GM19328 (cell line): Measurements from ENCODE around the gene MRPS18A.
"Not testable (repeated sequence)": the region's sequence is repeated elsewhere in the genome, so short reads cannot be mapped to it uniquely, and the experiment has no call there.

Experiments used
- ATAC-seq: cut with Tn5 transposase; IDR thresholded peaks from one replicate; pipeline ENCODE4 v1.9.1; 2021; ENCODE audit warnings: mild to moderate bottlenecking, moderate library complexity; ENCODE audit not compliant: unreplicated experiment

Gene MRPS18A

DNA sequence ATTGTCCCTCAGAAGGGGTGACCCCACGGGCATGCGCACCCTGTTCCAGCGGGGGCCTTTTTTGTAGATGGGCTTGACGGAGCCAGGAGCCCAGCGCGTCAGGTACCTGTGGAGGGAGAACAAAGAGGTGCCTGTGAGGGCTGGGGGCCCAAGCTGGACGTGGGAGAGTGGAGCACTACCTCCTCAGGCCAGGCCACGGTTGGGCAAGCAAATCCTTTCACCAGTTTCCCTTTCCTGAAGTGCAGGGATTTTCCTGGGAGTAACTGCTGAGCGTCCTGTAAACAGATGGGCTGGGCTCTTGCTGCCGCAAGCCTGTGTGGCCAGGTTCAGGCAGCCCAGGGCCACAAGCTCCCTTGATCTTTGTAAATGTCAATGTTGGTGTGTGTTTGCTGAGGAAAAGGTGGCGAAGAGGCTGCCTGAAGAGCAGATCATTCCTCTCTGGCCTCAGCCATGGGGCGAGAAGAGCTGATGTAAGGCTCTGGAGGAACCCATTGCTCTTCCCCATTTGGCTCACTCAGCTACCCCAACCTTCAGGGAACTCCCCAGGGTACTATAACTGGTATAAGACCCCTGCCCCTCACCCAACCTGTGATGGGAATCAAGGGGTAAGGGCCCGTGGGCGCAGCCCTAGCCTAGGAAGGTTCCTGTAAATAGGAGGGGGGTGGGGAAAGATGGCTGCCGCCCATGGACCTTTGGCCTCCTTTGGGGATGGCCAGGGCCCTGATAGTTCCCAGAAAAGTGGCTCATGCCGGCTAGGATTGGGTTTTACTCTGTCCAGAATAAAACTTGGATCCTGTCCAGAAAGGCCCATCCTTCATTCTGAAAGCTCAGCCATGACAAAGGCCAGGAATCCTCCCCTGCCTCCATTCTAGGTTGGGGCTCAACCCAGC lies 15.5 kb downstream of the MRPS18A start:
- ATAC-seq, result no peak

DNA sequence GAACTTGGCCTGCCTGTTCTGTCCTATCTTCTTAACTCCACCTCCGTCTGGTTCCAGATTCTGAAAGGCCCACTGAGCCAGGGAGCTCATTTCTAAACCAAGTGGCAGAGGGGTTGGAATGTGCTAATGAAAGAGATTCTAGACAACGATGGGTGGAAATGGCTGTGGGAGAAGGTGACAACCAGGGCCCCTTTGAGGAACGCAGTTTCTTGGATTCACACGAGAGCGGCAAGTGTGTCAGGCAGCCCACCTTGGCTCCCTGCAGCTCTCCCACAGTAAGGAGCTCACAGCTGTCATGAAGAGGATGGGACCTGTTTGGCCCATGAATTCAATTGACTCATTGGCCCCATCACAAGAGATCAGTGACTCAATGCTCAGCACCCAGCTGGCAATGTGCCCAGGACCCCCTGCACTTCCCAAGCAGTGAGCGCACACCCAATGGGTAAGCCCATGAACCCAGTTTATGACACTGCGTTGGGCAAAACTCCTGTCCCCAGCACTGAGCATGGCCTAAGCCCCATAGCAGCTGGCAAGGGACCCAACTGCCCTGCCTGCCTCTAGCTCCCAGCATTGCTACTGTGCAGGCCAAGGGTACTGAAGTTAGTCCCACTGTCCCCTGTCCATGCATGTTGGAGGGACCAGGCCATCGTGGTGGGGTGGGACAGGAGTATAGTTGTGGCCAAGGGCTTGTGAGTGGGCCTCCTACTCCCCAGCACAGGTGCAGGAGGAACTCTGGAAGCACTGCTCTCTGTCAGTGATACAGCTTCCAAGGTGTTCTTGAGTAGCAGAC lies 16.4 kb downstream of the MRPS18A start:
- ATAC-seq, result no peak

DNA sequence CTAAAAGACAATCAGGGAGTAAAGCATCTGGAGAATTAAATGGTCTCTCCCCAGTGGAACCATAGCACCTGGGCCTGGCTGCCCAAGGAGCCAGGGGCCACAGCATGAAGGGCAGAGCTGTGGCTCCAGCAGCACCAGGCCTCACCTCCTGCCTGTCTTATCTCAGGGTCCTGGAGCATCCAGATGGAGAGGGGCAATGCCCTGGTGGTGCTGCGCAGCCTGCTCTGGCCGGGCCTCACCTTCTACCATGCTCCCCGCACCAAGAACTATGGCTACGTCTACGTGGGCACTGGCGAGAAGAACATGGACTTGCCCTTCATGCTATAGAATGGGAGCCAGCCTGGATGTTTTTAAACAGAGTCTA lies 17.0 kb downstream of the MRPS18A start:
- no peak for ATAC-seq

DNA sequence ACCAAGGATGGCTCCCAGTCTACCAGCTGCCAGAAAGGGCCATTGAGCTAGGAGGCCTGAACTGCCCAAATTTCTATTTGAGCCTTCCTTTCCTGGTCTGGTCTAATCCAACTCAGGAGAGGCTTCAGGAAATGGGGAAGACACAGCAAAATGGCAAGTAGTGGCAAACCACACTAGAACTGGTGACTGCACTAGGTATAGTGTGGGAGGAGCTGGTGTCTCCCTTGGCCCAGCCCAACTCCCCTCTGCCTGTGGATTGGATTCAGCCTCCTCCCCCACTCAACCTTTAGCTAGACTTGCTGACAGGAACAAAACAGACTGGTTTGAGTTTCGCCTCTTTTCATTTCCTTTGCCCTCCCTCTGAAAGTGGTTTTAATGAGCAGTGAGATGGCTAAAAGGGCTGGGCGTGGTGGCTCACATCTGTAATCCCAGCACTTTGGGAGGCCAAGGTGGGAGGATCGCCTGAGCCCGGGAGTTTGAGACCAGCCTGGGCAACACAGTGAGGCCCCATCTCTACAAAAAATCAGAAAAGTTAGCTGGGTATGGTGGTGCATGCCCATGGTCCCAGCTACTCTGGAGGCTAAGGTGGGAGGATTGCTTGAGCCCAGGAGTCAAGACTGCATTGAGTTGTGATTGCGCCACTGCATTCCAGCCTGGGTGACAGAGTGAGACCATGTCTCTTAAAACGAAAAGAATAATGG lies 17.5 kb downstream of the MRPS18A start:
- no peak for ATAC-seq

DNA sequence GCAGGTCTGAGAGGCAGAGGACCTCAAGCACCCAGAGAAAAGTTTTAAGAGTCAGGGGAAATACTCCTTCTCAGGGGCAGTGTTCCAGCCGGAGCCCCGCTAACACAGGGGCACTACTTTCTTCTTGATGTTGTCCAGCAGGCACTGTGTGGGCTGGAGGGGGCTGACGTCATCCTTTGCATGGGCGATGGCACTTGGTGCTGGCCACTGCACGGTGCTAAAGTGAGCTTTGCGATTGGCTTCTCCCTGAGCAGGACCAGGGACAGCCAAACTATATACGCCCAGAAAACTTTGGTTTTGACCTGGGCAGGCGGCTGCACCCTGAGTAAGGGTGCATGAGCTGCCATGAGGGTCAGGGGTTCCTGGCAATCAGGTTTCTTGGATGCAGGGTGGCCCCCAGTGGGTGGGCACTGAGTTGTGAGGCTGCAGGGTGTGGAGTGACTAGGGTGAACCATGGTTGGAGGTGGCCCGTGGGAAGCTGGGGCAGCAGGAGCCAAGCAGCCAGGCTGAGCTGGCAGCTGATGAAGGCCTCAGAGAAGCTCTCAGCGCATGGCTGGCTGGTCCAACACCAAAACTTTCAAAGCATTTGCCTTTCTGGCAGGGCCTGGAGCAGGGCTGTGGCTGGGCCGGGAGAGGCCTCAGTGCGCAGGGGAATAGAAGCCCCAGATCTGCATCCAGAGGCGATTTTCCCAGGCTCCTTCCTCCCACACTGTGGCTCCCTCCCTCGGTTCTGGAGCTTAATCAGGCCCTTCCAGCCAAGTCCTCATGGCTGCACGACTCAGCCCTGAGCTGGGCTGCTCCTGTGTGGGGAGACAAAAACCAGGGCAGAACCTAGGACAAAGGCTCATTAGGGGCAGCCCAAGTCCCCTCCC lies 18.3 kb downstream of the MRPS18A start:
- ATAC-seq, result no peak

DNA sequence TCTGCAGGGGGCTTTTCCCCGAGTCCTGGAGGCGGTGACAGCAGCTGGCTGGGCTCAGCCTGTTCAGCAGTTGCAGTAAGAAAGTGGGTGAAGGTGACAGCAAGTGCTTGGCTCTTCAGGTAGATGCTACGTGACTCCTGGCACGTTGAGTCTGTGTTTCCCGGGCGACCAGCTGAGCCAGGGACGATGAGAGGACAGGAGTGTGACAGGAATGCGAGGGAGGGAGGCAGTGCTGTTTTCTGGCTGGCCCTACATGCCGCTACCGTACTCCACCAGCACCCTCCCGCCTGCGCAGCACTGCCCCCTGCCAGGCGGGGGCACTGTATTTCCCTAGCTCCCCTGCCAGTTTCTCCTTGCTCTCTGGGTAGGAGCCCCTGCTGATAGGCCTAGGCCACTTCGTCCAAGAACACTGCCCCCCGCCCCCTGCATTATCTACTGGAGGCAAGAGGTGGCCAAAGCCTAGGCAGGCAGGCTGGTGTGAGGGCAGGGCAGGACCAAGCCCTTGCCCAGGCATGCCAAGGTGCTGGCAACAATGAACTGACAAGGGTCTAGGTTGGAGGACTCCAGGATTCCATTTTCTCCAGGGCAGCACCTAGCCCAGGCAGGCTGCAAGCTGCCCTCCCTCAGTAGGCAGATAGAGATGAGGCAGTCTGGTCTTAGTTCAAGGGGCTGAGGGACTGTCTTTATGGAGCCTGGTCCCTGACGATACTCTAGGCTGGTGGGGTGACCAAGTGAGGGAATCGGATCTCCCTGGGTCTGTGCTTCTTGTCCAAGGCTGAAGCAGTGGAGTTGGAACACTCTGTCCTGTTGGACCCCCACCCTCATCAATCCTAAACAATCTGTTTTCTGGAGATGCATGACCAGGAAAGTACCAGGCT lies 19.2 kb downstream of the MRPS18A start:
- no peak for ATAC-seq

DNA sequence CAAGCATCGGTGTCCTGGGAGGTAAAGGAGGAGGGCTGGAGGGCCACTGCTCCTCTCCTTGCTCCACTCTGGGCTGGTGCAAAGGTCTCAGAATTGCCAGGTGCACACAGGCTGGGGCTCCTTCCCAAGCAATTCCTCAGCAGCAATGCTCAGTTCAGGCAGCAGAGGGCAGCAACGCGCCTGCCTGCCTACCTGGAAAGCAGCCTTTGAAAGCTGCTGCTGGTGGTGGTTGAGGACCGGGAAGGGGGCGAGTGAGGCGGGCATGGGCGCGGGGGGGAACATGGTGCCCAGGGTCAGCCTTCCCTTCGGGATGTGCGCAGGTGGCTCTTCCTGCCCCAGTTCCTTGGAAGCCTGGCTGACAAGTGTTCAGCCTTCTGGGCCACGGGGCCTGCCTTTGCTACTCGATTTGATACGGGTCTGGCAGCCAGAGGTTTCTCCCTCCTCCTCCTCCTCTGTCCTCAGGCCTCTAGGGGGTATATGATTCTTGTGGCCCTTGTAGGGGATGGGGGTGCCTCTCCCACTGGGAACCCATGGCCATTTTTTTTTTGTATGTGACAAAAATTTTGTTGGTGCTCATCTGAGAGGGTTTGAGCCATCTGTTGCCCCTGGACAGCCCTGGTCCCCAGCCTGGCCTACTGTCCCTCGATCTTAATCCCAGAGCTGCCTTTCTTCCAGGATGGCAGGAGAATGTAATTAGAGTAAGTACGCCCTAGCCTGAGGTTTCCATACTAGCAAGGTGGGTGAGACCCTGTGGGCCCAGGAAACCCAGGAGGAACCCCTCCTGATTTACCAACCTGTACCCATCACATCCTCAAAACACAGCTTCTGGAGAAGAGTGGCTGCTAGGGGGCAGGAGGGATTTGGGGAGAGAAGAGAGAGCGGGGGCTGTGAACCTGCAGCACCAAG lies 20.1 kb downstream of the MRPS18A start:
- ATAC-seq, result no peak

DNA sequence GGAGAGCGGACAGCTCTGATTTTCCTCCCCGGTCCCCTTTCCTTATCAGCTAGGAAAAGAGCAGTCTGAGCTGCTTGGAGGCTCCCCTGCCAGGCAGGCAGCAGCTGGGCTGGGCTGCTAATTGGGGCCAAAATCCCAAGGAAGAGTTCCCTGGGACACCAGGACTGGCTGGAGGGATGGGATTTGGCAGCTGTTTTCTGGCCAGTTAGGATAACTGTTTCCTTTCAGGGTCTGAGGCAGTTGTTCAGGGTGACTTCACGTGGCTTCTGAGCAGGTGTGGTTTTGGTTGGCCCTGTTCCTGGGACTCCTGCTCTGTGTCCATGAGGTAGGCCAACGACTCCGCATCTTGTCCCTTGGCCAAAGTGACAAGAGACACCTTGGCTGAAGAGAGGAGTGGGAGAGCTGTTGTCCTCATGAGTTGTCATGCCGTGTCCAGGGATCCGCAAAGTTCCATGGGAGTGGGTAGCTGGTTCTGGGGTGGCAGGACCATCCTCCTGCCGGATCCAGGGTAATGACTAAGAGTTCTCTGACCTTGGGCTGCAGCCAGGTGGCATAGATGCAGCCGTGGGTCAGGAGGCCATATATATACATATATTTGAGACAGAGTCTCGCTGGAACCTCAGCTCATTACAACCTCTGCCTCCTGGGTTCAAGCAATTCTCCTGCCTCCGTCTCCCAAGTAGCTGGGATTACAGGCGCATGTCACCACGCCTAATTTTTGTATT lies 21.2 kb downstream of the MRPS18A start:
- ATAC-seq, result no peak

DNA sequence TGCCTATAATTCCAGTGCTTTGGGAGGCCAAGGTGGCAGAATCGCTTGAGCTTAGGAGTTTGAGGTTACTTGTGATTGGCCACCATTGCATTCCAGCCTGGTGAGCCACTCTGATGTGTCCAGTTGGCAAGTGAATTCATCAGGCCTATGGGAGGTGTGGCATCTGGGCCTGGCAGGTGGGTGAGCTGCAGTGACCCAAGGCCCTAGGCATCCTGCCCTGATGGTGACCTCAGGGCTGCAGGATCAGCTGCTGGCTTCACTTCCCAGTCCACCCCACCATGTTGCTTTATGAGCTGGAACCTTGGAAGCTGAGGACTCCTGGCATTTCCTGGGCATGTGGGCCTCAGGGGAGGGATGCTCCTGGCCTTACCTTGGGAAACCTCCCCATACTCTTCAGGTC lies 22.2 kb downstream of the MRPS18A start:
- no peak for ATAC-seq

DNA sequence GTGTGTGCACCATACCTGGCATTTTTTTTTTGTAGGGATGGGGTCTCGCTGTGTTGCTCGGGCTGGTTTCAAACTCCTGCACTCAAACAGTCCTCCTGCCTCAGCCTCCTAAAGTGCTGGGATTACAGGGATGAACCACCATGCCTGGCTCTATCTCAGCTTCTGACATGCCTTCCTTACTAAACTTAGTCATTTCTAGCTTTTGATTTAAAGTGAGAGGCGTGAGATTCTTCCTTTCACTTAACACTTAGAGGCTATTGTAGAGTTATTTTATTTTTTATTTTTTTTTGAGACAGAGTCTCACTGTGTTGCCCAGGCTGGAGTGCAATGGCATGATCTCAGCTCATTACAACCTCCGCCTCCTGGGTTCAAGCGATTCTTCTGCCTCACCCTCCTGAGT lies 24.6 kb downstream of the MRPS18A start:
- not testable (repeated sequence) for ATAC-seq

DNA sequence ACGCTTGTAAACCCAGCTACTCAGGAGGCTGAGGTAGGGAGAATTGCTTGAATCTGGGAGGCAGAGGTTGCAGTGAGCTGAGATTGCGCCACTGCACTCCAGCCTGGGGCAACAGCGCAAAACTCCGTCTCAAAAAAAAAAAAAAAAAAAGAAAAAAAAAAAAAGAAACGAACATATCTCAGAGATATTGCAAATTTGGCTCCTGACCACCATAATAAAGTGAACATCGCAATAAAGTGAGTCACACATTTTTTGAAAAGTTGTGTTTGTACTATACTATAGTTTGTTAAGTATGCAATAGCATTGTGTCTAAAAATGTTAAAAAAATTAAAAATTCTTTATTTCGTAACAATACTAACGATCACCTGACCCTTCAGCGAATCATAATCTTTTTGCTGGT lies 29.4 kb downstream of the MRPS18A start:
- ATAC-seq, result no peak

DNA sequence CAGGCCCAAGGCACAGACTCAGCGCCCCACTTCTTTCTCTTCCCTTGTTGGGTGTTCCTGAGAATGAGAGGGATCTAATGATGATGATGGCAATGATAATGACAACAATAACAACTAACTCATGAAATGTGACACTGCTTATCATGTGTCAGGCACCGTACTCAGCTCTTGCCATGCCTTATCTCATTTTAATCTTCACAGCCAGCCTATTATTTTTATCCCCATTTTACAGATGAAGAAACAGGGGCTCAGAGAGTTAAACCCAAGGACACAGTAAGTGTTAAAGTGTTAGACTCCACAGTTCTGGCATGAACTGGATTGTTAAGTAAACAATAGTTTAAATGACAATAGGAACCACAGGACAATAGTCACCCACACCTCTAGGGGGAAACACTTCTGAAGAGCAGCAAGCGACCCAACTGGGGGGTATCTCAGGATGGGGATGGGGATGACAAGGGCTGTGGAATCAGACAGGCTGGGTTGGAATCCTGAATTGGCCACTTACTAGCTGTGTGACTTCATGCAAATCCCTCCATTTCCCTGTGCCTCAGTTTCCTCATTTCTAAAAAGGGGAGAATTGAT lies 30.3 kb downstream of the MRPS18A start:
- no peak for ATAC-seq

DNA sequence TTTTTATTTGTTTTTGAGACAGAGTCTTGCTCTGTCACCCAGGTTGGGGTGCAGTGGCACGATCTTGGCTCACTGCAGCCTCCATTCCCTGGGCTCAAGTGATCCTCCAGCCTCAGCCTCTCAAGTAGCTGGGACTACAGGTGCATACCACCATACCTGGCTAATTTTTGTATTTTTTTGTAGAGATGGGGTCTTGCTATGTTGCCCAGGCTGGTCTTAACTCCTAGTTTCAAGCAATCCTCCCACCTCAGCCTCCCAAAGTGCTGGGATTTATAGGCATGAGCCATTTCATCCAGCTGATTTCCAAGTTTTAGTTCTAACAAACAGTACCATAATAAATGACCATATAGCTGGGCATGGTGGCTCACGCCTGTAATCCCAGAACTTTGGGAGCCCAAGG lies 34.8 kb downstream of the MRPS18A start:
- ATAC-seq, result not testable (repeated sequence)

DNA sequence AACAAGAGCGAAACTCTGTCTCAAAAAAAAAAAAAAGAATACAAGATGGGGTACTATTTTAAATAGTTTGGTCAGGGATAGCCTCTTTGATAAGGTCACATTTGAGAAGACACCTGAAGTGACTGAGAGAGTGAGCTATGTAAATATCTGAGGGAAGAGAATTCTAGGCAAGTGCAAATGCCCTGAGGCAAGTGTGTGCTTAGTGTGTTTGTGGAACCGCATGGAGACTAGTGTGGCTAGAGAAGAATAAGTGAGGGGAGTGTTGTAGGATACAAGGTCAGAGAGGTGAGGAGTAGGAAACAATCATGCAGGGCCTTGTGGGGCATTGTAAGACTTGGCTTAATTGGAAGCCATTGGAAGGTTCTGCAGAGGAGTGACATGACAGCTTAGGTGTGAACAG lies 39.3 kb downstream of the MRPS18A start:
- ATAC-seq, result no peak

DNA sequence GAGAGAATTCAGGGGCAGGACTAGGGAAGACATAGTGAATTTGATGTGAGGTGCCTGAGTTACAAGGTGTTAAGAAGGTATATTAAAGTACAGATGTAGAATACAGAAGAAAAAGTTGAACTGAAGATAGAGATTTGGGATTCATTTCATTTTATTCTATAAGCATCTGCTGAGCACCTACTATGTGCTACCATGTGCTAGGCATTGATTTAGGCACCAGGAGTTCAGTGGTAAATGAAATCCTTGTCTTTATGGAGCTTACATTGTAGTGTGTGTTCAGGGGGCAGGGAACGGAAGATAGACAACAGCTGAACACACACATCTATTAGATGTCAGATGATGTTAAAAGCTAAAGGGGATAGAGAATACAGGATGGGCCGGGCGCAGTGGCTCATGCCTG lies 40.0 kb downstream of the MRPS18A start:
- ATAC-seq, result no peak

DNA sequence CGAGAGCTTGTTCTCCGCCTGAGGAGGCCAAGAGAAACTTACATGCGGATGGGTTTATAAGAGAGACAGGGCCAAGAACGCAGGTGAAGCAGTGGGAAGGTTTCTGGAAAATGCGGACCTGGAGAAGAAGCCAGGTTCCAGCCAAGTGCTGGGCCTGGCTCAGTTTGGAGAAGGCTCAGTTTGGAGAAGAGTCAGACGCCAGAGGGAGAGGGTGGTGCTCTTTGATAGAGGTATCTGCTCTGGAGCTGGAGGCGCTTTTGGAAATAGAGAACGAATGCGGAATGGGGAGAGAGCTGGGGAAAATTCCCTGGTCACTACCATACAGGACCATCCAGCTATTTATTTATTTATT lies 42.0 kb downstream of the MRPS18A start:
- ATAC-seq, result no peak

DNA sequence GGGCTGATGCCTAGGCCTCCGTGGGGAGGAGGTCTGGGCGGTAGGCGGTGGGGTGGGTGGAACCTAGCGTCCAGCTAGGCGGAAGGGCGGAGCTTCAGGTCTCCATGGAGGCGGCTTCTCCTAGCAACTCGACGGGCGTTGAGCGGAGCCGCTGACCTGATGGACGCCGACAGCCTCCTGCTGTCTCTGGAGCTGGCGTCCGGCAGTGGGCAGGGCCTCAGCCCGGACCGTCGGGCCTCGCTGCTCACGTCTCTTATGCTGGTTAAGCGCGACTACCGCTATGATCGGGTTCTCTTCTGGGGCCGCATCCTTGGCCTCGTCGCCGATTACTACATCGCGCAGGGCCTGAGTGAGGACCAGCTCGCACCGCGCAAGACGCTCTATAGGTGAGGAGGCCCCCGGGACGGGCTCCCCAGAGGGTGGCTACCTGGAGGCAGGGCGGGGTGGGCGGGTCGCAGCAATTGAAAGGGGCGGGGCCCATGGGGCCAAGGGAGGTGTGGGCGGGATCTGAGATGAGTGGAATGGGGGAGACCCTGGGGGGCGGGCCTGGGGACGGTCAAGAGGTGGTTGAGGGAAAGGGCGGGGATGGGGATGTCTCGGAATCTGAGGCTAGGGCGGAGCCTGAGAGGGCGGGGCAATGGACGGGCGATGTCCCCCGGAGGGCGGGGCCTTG lies 42.5 kb downstream of the MRPS18A start, which contains the start of gene RSPH9:
Gene RSPH9, plus strand, starts transcription at position 97 of the 673 bp plus-strand sequence. Its CDS starts 63 bp downstream, at position 160.
- no peak for ATAC-seq
